IPS DF 6.9 (cell line): Measurements from ENCODE around the gene HOXC6.

Experiments
- DNase-seq: peaks from one replicate; pipeline ENCODE4 v3.0.0-alpha.2; 2013; ENCODE audit warnings: low read depth, low spot score
- H3K27ac ChIP-seq: one replicate; pipeline ENCODE4 v1.5.1; 2013; ENCODE audit warnings: low read length, control low read depth
- H3K27me3 ChIP-seq: 2 replicates; pipeline ENCODE4 v1.6.1; 2013; ENCODE audit warnings: mild to moderate bottlenecking, low read length; ENCODE audit not compliant: control insufficient read depth, insufficient read depth
- H3K36me3 ChIP-seq: 2 replicates; pipeline ENCODE4 v1.6.1; 2013; ENCODE audit warnings: low read length; ENCODE audit not compliant: control insufficient read depth, insufficient read depth
- H3K4me1 ChIP-seq: 2 replicates; pipeline ENCODE4 v1.6.1; 2013; ENCODE audit warnings: low read length; ENCODE audit not compliant: control insufficient read depth, insufficient read depth
- H3K4me3 ChIP-seq: 2 replicates; pipeline ENCODE4 v1.5.1; 2013; ENCODE audit warnings: mild to moderate bottlenecking, low read length
- H3K9me3 ChIP-seq: 2 replicates; pipeline ENCODE4 v1.6.1; 2013; ENCODE audit warnings: low read length, inconsistent platforms; ENCODE audit not compliant: control insufficient read depth, insufficient read depth
- WGBS: extraction: QIAGEN DNeasy Blood & Tissue Kit; methylation state at CpG from one replicate; pipeline ENCODE4 v1.1.7; 2013; ENCODE audit warnings: mixed read lengths, missing lambda C conversion rate; ENCODE audit not compliant: insufficient read length, insufficient coverage; 5-methylcytosine and 5-hydroxymethylcytosine counted together

The HOXC6 gene

GRCh38 chr12:53998110-53998899 is 29.9 kb upstream of the HOXC6 start:
- Histone ChIP-seq H3K4me3 (no peak overlapping the region), H3K27ac (no peak overlapping the region), H3K27me3 (peaks cover 100% of the 10 kb centered on the region), H3K4me1 (0 out of 2 replicates have a peak, but pooled peaks cover 5% of the 10 kb centered on the region), H3K9me3 (no peaks in the 10 kb centered on the region), H3K36me3 (peaks cover 3% of the 10 kb centered on the region; the same call in 1 of the 2 replicates)
- DNase-seq = no peak
- WGBS = no CpG with 5 or more reads among the region's 11 CpGs

DNA sequence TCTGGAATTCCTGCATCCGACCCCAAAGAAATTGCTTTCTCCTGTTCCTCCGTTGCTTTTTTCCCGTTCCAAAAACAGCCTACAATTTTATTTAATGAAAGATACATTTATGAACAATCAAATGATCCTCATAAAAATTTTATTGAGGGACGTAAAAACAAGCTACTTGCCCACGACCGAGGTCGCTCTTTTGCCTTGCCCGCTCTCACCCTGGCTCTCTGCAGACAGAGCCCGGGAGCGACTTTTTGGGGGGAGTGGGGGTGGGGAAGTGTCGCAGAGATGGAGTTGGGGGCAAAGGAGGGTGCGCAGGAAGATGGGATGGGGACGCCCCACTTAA is 29.4 kb upstream of the HOXC6 start:
- no CpG with 5 or more reads among the region's 13 CpGs for WGBS
- Histone ChIP-seq H3K36me3 (peaks cover 3% of the 10 kb centered on the region; the same call in 1 of the 2 replicates), H3K9me3 (no peaks in the 10 kb centered on the region), H3K4me3 (no peak overlapping the region), H3K27ac (no peak overlapping the region), H3K27me3 (peaks cover 100% of the 10 kb centered on the region), H3K4me1 (0 out of 2 replicates have a peak, but pooled peaks cover 5% of the 10 kb centered on the region)
- DNase-seq = no peak

DNA sequence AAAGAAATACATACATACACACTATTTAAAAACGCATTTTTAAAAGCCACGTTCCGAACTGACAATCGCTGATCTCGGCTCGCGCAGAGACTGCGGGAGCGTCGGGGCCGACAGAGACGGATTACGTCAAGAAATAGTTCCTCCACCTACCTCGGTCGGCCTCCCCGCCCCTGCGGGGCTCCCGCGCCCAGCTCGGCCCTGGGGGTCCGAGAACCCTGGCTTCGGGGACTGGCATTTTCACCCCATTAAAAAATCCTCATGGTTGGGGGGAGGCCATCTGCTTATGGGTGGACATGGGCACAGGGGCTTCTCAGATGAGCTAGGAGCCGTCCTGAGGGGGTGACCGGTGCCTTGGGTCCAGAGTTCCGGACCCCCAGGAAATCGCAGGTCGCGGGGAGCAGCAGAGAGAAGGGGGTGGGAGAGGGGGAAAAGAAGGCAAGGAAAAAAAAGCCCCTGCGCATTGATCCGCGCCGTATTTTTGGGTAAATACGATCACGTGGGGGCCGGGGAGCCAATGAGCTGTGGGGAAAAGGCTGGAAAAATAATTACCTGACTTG is 28.6 kb upstream of the HOXC6 start:
- peaks cover 100% of the 10 kb centered on the region for H3K27me3 ChIP-seq
- no peak for DNase-seq
- no peak overlapping the region for H3K4me3 ChIP-seq
- H3K4me1 ChIP-seq = 0 out of 2 replicates have a peak, but pooled peaks cover 5% of the 10 kb centered on the region
- no peak overlapping the region for H3K27ac ChIP-seq
- no CpG with 5 or more reads among the region's 35 CpGs for WGBS
- no peaks in the 10 kb centered on the region for H3K36me3 ChIP-seq
- H3K9me3 ChIP-seq = no peaks in the 10 kb centered on the region

DNA sequence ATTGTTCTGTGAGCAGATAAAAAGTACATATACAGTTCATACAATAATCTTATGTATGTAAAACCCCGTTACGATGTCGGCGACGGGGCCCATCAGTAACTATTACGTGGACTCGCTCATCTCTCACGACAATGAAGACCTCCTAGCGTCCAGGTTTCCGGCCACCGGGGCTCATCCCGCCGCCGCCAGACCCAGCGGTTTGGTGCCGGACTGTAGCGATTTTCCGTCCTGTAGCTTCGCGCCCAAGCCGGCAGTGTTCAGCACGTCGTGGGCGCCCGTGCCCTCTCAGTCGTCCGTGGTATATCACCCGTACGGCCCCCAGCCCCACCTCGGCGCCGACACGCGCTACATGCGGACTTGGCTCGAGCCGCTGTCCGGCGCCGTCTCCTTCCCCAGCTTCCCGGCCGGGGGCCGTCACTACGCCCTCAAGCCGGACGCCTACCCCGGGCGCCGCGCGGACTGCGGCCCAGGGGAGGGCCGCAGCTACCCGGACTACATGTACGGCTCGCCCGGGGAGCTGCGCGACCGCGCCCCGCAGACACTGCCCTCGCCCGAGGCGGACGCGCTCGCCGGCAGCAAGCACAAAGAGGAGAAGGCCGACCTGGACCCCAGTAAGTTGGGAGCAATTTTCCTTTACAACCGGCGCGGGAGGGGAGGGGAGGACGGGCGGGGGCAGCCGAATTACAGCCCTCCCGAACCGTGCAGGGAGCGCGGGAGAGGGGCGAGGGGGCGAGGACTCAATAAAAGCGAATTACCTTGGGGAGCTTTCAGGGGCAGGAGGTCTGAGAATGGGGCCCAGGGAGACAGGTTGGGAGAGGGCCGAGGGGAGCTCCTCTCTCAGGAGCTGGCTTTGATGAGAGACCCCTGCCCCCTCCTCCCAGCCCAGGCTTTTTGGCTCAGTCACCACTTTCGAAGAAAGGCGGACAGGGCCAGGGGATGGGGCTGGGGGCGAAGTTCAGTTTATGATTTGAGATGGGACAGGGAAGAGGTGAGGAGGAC is 27.8 kb upstream of the HOXC6 start, which contains the start of gene HOXC9:
Gene HOXC9, plus strand, starts transcription at position 46 of the 999 bp plus-strand sequence. Its CDS starts 28 bp downstream, at position 74.
- H3K27me3 ChIP-seq = peaks cover 100% of the 10 kb centered on the region
- H3K4me1 ChIP-seq = peaks cover 5% of the 10 kb centered on the region; the same call in 1 of the 2 replicates
- no CpG with 5 or more reads among the region's 87 CpGs for WGBS
- H3K36me3 ChIP-seq = no peaks in the 10 kb centered on the region
- DNase-seq = no peak
- H3K27ac ChIP-seq = no peak within 1 kb of the TSS
- no peak within 1 kb of the TSS for H3K4me3 ChIP-seq
- no peaks in the 10 kb centered on the region for H3K9me3 ChIP-seq

DNA sequence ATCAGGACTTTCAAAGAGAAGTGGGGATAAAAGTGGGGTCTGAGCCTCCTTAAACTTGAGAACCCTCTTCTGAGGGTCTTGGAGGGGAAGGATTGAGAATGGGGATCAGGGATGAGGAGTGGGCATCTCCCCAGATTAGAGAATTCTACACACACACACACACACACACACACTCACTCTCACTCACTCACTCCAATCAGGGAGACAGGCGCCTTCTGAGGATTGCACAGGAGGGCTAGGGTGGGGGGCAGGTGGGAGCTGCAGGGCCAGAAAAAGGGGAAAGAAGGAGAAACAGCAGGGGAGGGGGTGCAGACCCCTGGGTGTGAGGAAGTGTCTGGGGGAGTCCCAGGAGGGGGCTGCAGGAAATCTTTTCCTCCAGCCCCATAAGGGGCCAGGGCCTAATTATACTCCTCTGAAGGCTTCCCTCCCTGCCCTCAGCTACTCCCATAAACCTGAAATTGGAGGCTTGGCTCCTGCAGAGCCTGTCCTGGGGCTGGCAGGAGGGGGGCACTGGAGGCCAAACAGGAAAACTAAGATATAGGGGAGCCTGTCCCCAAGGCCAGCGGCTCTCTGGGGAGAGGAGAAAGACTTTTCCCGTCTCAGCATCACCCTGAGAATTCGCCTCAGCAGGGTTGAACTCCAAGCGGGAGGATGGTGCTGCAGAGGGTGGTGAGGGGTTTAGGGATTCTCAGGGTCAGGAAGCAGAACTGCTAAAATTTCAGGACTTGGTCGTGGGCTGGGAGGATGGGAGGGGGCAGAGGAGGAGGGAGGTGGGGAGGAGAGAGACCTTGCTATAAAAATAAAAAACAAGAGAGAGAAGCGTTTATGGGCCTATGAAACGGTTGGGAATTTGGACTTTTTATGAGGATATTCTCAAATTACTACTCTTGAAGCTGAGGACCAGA is 26.7 kb upstream of the HOXC6 start:
- Histone ChIP-seq H3K4me1 (peaks cover 3% of the 10 kb centered on the region; the same call in 1 of the 2 replicates), H3K4me3 (no peak overlapping the region), H3K27me3 (peaks cover 99% of the 10 kb centered on the region), H3K9me3 (no peaks in the 10 kb centered on the region), H3K27ac (no peak overlapping the region), H3K36me3 (no peaks in the 10 kb centered on the region)
- no CpG with 5 or more reads among the region's 8 CpGs for WGBS
- DNase-seq = no peak

DNA sequence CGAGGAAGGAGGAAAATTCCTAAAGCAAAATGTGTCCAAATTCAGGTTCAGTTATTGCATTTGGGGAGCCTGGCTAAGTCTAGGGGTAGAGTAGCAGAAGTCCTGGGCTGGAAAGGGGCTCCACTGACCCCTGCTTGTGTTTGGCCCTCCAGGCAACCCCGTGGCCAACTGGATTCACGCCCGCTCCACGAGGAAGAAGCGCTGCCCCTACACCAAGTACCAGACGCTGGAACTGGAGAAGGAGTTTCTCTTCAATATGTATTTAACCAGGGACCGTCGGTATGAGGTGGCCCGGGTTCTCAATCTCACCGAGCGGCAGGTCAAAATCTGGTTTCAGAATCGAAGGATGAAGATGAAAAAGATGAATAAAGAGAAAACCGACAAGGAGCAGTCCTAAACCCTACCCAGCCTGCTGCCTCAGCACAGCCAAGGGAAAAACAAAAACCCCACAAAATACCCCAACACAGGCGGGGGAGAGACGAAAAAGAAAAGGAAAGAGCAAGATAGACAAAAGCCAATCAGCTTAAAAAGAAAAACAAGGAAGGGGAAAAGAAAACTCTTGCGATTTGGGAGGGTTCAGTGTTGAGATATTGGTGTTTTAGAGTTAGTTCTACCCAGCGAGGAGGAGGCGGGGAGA is 25.8 kb upstream of the HOXC6 start:
- peaks cover 99% of the 10 kb centered on the region for H3K27me3 ChIP-seq
- H3K9me3 ChIP-seq = no peaks in the 10 kb centered on the region
- H3K36me3 ChIP-seq = no peaks in the 10 kb centered on the region
- no peak overlapping the region for H3K27ac ChIP-seq
- H3K4me1 ChIP-seq = peaks cover 1% of the 10 kb centered on the region; the same call in 1 of the 2 replicates
- no peak overlapping the region for H3K4me3 ChIP-seq
- no peak for DNase-seq
- no CpG with 5 or more reads among the region's 19 CpGs for WGBS

GRCh38 chr12:54002915-54003389 is 25.3 kb upstream of the HOXC6 start:
- no peak overlapping the region for H3K27ac ChIP-seq
- no peak for DNase-seq
- no peaks in the 10 kb centered on the region for H3K9me3 ChIP-seq
- peaks cover 99% of the 10 kb centered on the region for H3K27me3 ChIP-seq
- peaks cover 1% of the 10 kb centered on the region; the same call in 1 of the 2 replicates for H3K4me1 ChIP-seq
- no CpG with 5 or more reads among the region's 19 CpGs for whole genome bisulfite sequencing
- no peaks in the 10 kb centered on the region for H3K36me3 ChIP-seq
- H3K4me3 ChIP-seq = no peak overlapping the region

DNA sequence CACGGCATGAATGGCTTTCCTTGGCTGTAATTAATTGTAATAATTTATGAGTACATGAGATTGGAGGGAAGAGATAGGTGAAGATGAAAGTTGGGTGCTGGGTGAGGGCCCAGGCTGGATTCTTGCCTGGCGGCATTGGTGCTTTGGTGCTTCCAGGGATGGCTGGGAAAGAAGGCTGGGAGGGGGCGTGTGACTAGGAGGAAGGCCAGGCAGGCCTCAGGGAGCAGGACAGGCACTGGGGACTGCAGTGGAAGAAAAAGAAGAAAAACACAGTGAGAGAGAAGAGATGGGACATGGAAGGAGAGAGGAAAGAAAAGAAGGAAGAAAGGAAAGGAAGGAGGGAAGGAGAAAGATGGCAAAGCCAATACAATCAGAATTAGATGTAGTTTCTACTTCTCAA is 24.6 kb upstream of the HOXC6 start:
- H3K36me3 ChIP-seq = no peaks in the 10 kb centered on the region
- H3K27ac ChIP-seq = no peak overlapping the region
- H3K4me3 ChIP-seq = no peak overlapping the region
- peaks cover 98% of the 10 kb centered on the region for H3K27me3 ChIP-seq
- peaks cover 1% of the 10 kb centered on the region; the same call in 1 of the 2 replicates for H3K4me1 ChIP-seq
- no peak for DNase-seq
- no CpG with 5 or more reads among the region's 3 CpGs for WGBS
- no peaks in the 10 kb centered on the region for H3K9me3 ChIP-seq
